Measurements from ENCODE around the gene POTEF. TPM values are rescaled to one million over a fixed set of nuclear protein-coding genes. Genes with fewer than 3 reads are reported as not detected.
"Not testable (repeated sequence)": the region's sequence is repeated elsewhere in the genome, so short reads cannot be mapped to it uniquely, and the experiment has no call there.

POTEF gene
- total RNA-seq, 4 donors from 2014 or later = not detected

GRCh38 chr2:130162968-130163367 is 33.9 kb upstream of the POTEF start:
- Histone ChIP-seq H3K4me1 (no peaks in the 10 kb centered on the region), H3K27me3 (no peaks in the 10 kb centered on the region), H3K9me3 (no peaks in the 10 kb centered on the region), H3K36me3 (peaks cover 0 to 42% (median 21%) of the 10 kb centered on the region in 4 donors), H3K27ac (no peak overlapping the region), H3K4me3 (no peak overlapping the region)
- intact Hi-C loops (cut with DNase I; ENCODE audit: low total_unique reads) = no loop called here
- TF ChIP-seq POLR2A (IDR thresholded peaks at IDR 0.05) (no peak), CTCF (IDR thresholded peaks at IDR 0.05) (no peak), EP300 (IDR thresholded peaks at IDR 0.05; ENCODE audit: low read depth) (no peak), POLR2AphosphoS5 (IDR thresholded peaks at IDR 0.05) (no peak)
- in situ Hi-C loops (cut with MboI; ENCODE audit: low pct_ligation_motif_present in 1 of 4, low pct_unique_long_range_greater_than_20kb in 1 of 4, low sequenced_read_pairs in 3 of 4) = loop anchor here in 2 of 4 donors (25.0 kb wide), 1 partner anchor 174 kb away; the partner anchor contains the start of gene IMP4 (in 2 of the 2)
- 91% methylated on average over 9 of the region's 9 CpGs; no CpG with 5 or more reads in 1 of the 2 donors for whole genome bisulfite sequencing, 2 donors (ENCODE audit: low coverage in 1 of 2)
- no peak for DNase-seq

- WGBS, 2 donors (ENCODE audit: low coverage in 1 of 2) = 93% methylated on average over 7 of the region's 7 CpGs; no CpG with 5 or more reads in 1 of the 2 donors
- in situ Hi-C loops (cut with MboI; ENCODE audit: low pct_ligation_motif_present in 1 of 4, low pct_unique_long_range_greater_than_20kb in 1 of 4, low sequenced_read_pairs in 3 of 4) = loop anchor here in 2 of 4 donors (25.0 kb wide), 1 partner anchor 175 kb away; the partner anchor contains the start of gene IMP4 (in 2 of the 2)
- H3K27ac ChIP-seq; H3K9me3 ChIP-seq; H3K4me3 ChIP-seq; intact Hi-C loops (cut with DNase I; ENCODE audit: low total_unique reads); DNase-seq; H3K27me3 ChIP-seq; H3K4me1 ChIP-seq: not testable (repeated sequence)
- peaks cover 0 to 39% (median 19%) of the 10 kb centered on the region in 4 donors for H3K36me3 ChIP-seq
These were observed 33.5 kb upstream of the POTEF start for GRCh38 chr2:130162486-130162885.

GRCh38 chr2:130160838-130161705 is 32.0 kb upstream of the POTEF start:
- intact Hi-C loops (cut with DNase I; ENCODE audit: low total_unique reads); H3K9me3 ChIP-seq; H3K27ac ChIP-seq; H3K4me3 ChIP-seq; H3K27me3 ChIP-seq; H3K4me1 ChIP-seq; DNase-seq: not testable (repeated sequence)
- in situ Hi-C loops (cut with MboI; ENCODE audit: low pct_ligation_motif_present in 1 of 4, low pct_unique_long_range_greater_than_20kb in 1 of 4, low sequenced_read_pairs in 3 of 4) = loop anchor here in 2 of 4 donors (25.0 kb wide), 1 partner anchor 176 kb away; the partner anchor contains the start of gene IMP4 (in 2 of the 2)
- H3K36me3 ChIP-seq = peaks cover 0 to 30% (median 13%) of the 10 kb centered on the region in 4 donors
- whole genome bisulfite sequencing, 2 donors (ENCODE audit: low coverage in 1 of 2) = 81 to 84% methylated on average over 9 to 20 of the region's 25 CpGs

- in situ Hi-C loops (cut with MboI; ENCODE audit: low pct_ligation_motif_present in 1 of 4, low pct_unique_long_range_greater_than_20kb in 1 of 4, low sequenced_read_pairs in 3 of 4) = loop anchor here in 2 of 4 donors (25.0 kb wide), 1 partner anchor 177 kb away; the partner anchor contains the start of gene IMP4 (in 2 of the 2)
- no peak for DNase-seq
- Histone ChIP-seq H3K27ac (no peak overlapping the region), H3K4me1 (no peaks in the 10 kb centered on the region), H3K27me3 (no peaks in the 10 kb centered on the region), H3K36me3 (peaks cover 0 to 20% (median 9%) of the 10 kb centered on the region in 4 donors), H3K9me3 (no peaks in the 10 kb centered on the region), H3K4me3 (no peak overlapping the region)
- WGBS, 2 donors (ENCODE audit: low coverage in 1 of 2) = 94 to 100% methylated on average over 2 to 6 of the region's 6 CpGs
- no peak for TF ChIP-seq EP300 (IDR thresholded peaks at IDR 0.05; ENCODE audit: low read depth)
- no peak for TF ChIP-seq POLR2AphosphoS5 (IDR thresholded peaks at IDR 0.05)
- no peak for TF ChIP-seq CTCF (IDR thresholded peaks at IDR 0.05)
- no peak for TF ChIP-seq POLR2A (IDR thresholded peaks at IDR 0.05)
- intact Hi-C loops (cut with DNase I; ENCODE audit: low total_unique reads) = no loop called here
These were observed 31.1 kb upstream of the POTEF start for GRCh38 chr2:130160131-130160530.

GRCh38 chr2:130159376-130159775 is 30.4 kb upstream of the POTEF start:
- H3K36me3 ChIP-seq = peaks cover 0 to 15% (median 5%) of the 10 kb centered on the region in 4 donors
- in situ Hi-C loops (cut with MboI; ENCODE audit: low pct_ligation_motif_present in 1 of 4, low pct_unique_long_range_greater_than_20kb in 1 of 4, low sequenced_read_pairs in 3 of 4) = loop anchor here in 2 of 4 donors (25.0 kb wide), 1 partner anchor 178 kb away; the partner anchor contains the start of gene IMP4 (in 2 of the 2)
- H3K9me3 ChIP-seq; H3K4me3 ChIP-seq; DNase-seq; H3K27ac ChIP-seq; H3K4me1 ChIP-seq; H3K27me3 ChIP-seq; intact Hi-C loops (cut with DNase I; ENCODE audit: low total_unique reads): not testable (repeated sequence)
- WGBS, 2 donors (ENCODE audit: low coverage in 1 of 2) = 96 to 100% methylated on average over 3 to 4 of the region's 4 CpGs

Measured in transverse colon (tissue), 4 donors.